BLaER1 (cell line): ENCODE measurements around the gene ZNF778.
"Not testable (repeated sequence)": the region's sequence is repeated elsewhere in the genome, so short reads cannot be mapped to it uniquely, and the experiment has no call there.

ENCODE experiments used
- H3K27ac ChIP-seq: shearing (Covaris generic); formaldehyde crosslinking; 2 replicates; pipeline ENCODE4 v1.8.1; 2022
- H3K27me3 ChIP-seq: shearing (Covaris generic); formaldehyde crosslinking; 2 replicates; pipeline ENCODE4 v1.8.1; 2022
- H3K36me3 ChIP-seq: shearing (Covaris generic); formaldehyde crosslinking; 2 replicates; pipeline ENCODE4 v1.8.1; 2022
- H3K4me1 ChIP-seq: shearing (Covaris generic); formaldehyde crosslinking; 2 replicates; pipeline ENCODE4 v1.8.1; 2022
- H3K4me2 ChIP-seq: shearing (Covaris generic); formaldehyde crosslinking; 2 replicates; pipeline ENCODE4 v1.8.1; 2022
- H3K4me3 ChIP-seq: shearing (Covaris generic); formaldehyde crosslinking; 2 replicates; pipeline ENCODE4 v1.8.1; 2022
- H3K9ac ChIP-seq: shearing (Covaris generic); formaldehyde crosslinking; 2 replicates; pipeline ENCODE4 v1.8.1; 2022
- H3K9me3 ChIP-seq: shearing (Covaris generic); formaldehyde crosslinking; 2 replicates; pipeline ENCODE4 v1.8.1; 2022
- H4K20me1 ChIP-seq: shearing (Covaris generic); formaldehyde crosslinking; 2 replicates; pipeline ENCODE4 v1.8.1; 2022
- Cebpa-rat ChIP-seq: shearing (Covaris generic); IDR thresholded peaks from 2 replicates; pipeline ENCODE4 v1.8.1; 2022

Gene ZNF778

GRCh38 chr16:89248196-89248982 lies 30.9 kb downstream of the ZNF778 start:
- H3K27me3 ChIP-seq: no peaks in the 10 kb centered on the region
- peak overlapping the region; percentile 75 for H3K4me2 ChIP-seq
- no peak overlapping the region for H3K27ac ChIP-seq
- peak overlapping the region; percentile 67 for H3K4me3 ChIP-seq
- H3K9me3 ChIP-seq: peaks cover 30% of the 10 kb centered on the region
- TF ChIP-seq Cebpa-rat: no peak
- no peaks in the 10 kb centered on the region for H3K36me3 ChIP-seq
- H3K9ac ChIP-seq: no peak overlapping the region
- peaks cover 13% of the 10 kb centered on the region for H3K4me1 ChIP-seq
- H4K20me1 ChIP-seq: no peaks in the 10 kb centered on the region

GRCh38 chr16:89253548-89254287 lies 36.2 kb downstream of the ZNF778 start:
- Histone ChIP-seq H4K20me1 (peaks cover 10% of the 10 kb centered on the region; the same call in 1 of the 2 replicates), H3K4me3 (no peak overlapping the region), H3K36me3 (no peaks in the 10 kb centered on the region), H3K9me3 (peaks cover 22% of the 10 kb centered on the region), H3K4me1 (peaks cover 46% of the 10 kb centered on the region), H3K9ac (no peak overlapping the region), H3K27ac (0 out of 2 replicates have a peak overlapping the region, but pooled peaks have one; percentile 4), H3K4me2 (peak overlapping the region; percentile 72), H3K27me3 (peaks cover 38% of the 10 kb centered on the region)
- TF ChIP-seq Cebpa-rat: no peak

GRCh38 chr16:89256651-89257254 lies 39.2 kb downstream of the ZNF778 start:
- Histone ChIP-seq H3K27me3 (peaks cover 48% of the 10 kb centered on the region), H3K36me3 (no peaks in the 10 kb centered on the region), H4K20me1 (peaks cover 10% of the 10 kb centered on the region; the same call in 1 of the 2 replicates), H3K9me3 (no peaks in the 10 kb centered on the region; the same call in 1 of the 2 replicates), H3K4me3 (peak overlapping the region; percentile 62), H3K4me1 (peaks cover 56% of the 10 kb centered on the region), H3K27ac (no peak overlapping the region), H3K4me2 (peak overlapping the region; percentile 90), H3K9ac (0 out of 2 replicates have a peak overlapping the region, but pooled peaks have one; percentile 57)
- no peak for TF ChIP-seq Cebpa-rat

GRCh38 chr16:89257281-89257731 lies 39.8 kb downstream of the ZNF778 start:
- Histone ChIP-seq H4K20me1 (peaks cover 10% of the 10 kb centered on the region; the same call in 1 of the 2 replicates), H3K9me3 (no peaks in the 10 kb centered on the region; the same call in 1 of the 2 replicates), H3K4me3 (peak overlapping the region; percentile 62), H3K27ac (no peak overlapping the region; the same call in 1 of the 2 replicates), H3K36me3 (no peaks in the 10 kb centered on the region), H3K9ac (0 out of 2 replicates have a peak overlapping the region, but pooled peaks have one; percentile 57), H3K4me2 (peak overlapping the region; percentile 90), H3K27me3 (peaks cover 48% of the 10 kb centered on the region), H3K4me1 (peaks cover 61% of the 10 kb centered on the region)
- TF ChIP-seq Cebpa-rat: no peak

GRCh38 chr16:89257757-89258465 lies 40.4 kb downstream of the ZNF778 start:
- Histone ChIP-seq H3K9me3 (peaks cover 5% of the 10 kb centered on the region), H3K36me3 (0 out of 2 replicates have a peak, but pooled peaks cover 4% of the 10 kb centered on the region), H3K4me1 (peaks cover 65% of the 10 kb centered on the region), H3K4me3 (peak overlapping the region; percentile 62), H3K9ac (0 out of 2 replicates have a peak overlapping the region, but pooled peaks have one; percentile 57), H4K20me1 (peaks cover 10% of the 10 kb centered on the region; the same call in 1 of the 2 replicates), H3K4me2 (peak overlapping the region; percentile 90), H3K27me3 (peaks cover 48% of the 10 kb centered on the region), H3K27ac (no peak overlapping the region; the same call in 1 of the 2 replicates)
- no peak for TF ChIP-seq Cebpa-rat

GRCh38 chr16:89259901-89260300 lies 42.4 kb downstream of the ZNF778 start:
- not testable (repeated sequence) for H4K20me1 ChIP-seq, H3K4me2 ChIP-seq, H3K4me3 ChIP-seq, H3K27ac ChIP-seq, H3K9ac ChIP-seq
- H3K4me1 ChIP-seq: peaks cover 51% of the 10 kb centered on the region
- H3K27me3 ChIP-seq: peaks cover 47% of the 10 kb centered on the region
- peaks cover 19% of the 10 kb centered on the region for H3K36me3 ChIP-seq
- peaks cover 24% of the 10 kb centered on the region for H3K9me3 ChIP-seq

GRCh38 chr16:89261691-89262563 lies 44.4 kb downstream of the ZNF778 start:
- H3K27ac ChIP-seq: peak overlapping the region; percentile 62

GRCh38 chr16:89264800-89265550 lies 47.5 kb downstream of the ZNF778 start:
- peaks cover 23% of the 10 kb centered on the region for H3K4me1 ChIP-seq
- peaks cover 32% of the 10 kb centered on the region for H4K20me1 ChIP-seq
- peaks cover 32% of the 10 kb centered on the region for H3K9me3 ChIP-seq
- no peak overlapping the region for H3K9ac ChIP-seq
- H3K27ac ChIP-seq: no peak overlapping the region
- H3K27me3 ChIP-seq: no peaks in the 10 kb centered on the region
- H3K36me3 ChIP-seq: peaks cover 62% of the 10 kb centered on the region
- no peak overlapping the region for H3K4me3 ChIP-seq
- no peak overlapping the region for H3K4me2 ChIP-seq
- TF ChIP-seq Cebpa-rat: no peak

More at GRCh38 chr16:89261691-89262563, 44.4 kb downstream of the ZNF778 start:
- Histone ChIP-seq H3K9me3 (peaks cover 32% of the 10 kb centered on the region), H3K27me3 (peaks cover 27% of the 10 kb centered on the region), H3K4me1 (peaks cover 33% of the 10 kb centered on the region), H3K4me2 (peak overlapping the region; percentile 81), H4K20me1 (peaks cover 21% of the 10 kb centered on the region), H3K9ac (peak overlapping the region; percentile 45), H3K36me3 (peaks cover 39% of the 10 kb centered on the region), H3K4me3 (no peak overlapping the region)
- TF ChIP-seq Cebpa-rat: no peak
